LNCAP (cell line): ENCODE results near the gene IPO11.

Source experiments
- CTCF ChIP-seq: fragments of 450-650 bp; IDR thresholded peaks from 2 replicates; pipeline ENCODE4 v1.5.1; 2017; ENCODE audit warnings: mild to moderate bottlenecking

The IPO11 gene

GRCh38 chr5:62576570-62577170 lies 164.1 kb downstream of the IPO11 start:
- TF ChIP-seq CTCF = no peak

GRCh38 chr5:62577488-62577887 lies 164.9 kb downstream of the IPO11 start:
- TF ChIP-seq CTCF = no peak

- no peak for TF ChIP-seq CTCF
Observed at GRCh38 chr5:62578540-62578939, 166.0 kb downstream of the IPO11 start, which contains the start of gene LRRC70. Gene LRRC70 (plus strand): TSS chr5:62578819. CDS start chr5:62579439, 620 bp downstream.

- no peak for TF ChIP-seq CTCF
Observed at GRCh38 chr5:62579761-62580160, 167.2 kb downstream of the IPO11 start.

GRCh38 chr5:62581836-62582597 lies 169.5 kb downstream of the IPO11 start:
- no peak for TF ChIP-seq CTCF

GRCh38 chr5:62584391-62584790 lies 171.8 kb downstream of the IPO11 start:
- no peak for TF ChIP-seq CTCF

- TF ChIP-seq CTCF = no peak
Observed at GRCh38 chr5:62585306-62585705, 172.7 kb downstream of the IPO11 start.
